Measurements from ENCODE around the gene SCAF4.

Gene SCAF4

GRCh38 chr21:31622397-31622796, 109.5 kb downstream of the SCAF4 start:
- no peak overlapping the region for H3K4me3 ChIP-seq (ENCODE audit: low read depth, low read length)
- no peaks in the 10 kb centered on the region for H3K36me3 ChIP-seq (ENCODE audit: insufficient read depth, low read length)
- no peaks in the 10 kb centered on the region for H3K27me3 ChIP-seq (ENCODE audit: insufficient read depth, low read length)
- H2AFZ ChIP-seq (ENCODE audit: low read length, unreplicated experiment) = no peak overlapping the region
- no peaks in the 10 kb centered on the region for H3K4me1 ChIP-seq (ENCODE audit: control insufficient read depth, insufficient read depth, low read length, unreplicated experiment)
- H3K27ac ChIP-seq (ENCODE audit: low read depth, low read length) = no peak overlapping the region
- H3K79me2 ChIP-seq (ENCODE audit: control insufficient read depth, insufficient read depth, low read length, unreplicated experiment) = no peaks in the 10 kb centered on the region
